H1 (cell line): ENCODE results near the gene RTN3. TPM values are rescaled to one million over a fixed set of nuclear protein-coding genes. Genes with fewer than 3 reads are reported as not detected.

ENCODE experiments used
- CBX8 ChIP-seq: fragments of 300-800, 300-1000 bp; sonication (generic); IDR thresholded peaks from 2 replicates; pipeline ENCODE4 v1.7.1; 2016; ENCODE audit warnings: low read depth, low read length, borderline replicate concordance
- CHD2 ChIP-seq: IDR thresholded peaks from 2 replicates; pipeline ENCODE4 v1.6.1; 2012; ENCODE audit warnings: low read length, improper control_type of control experiment
- CTBP2 ChIP-seq: IDR thresholded peaks from 2 replicates; pipeline ENCODE4 v1.7.0; 2011; ENCODE audit warnings: borderline replicate concordance, mild to moderate bottlenecking, moderate library complexity, mixed read lengths, low read length; ENCODE audit not compliant: insufficient read depth, insufficient read length
- FOSL1 ChIP-seq: IDR thresholded peaks from 2 replicates; pipeline ENCODE4 v1.6.1; 2011; ENCODE audit warnings: mild to moderate bottlenecking, low read depth, low read length, moderate library complexity; ENCODE audit not compliant: insufficient read depth
- GTF2F1 ChIP-seq: IDR thresholded peaks from 2 replicates; pipeline ENCODE4 v1.6.1; 2012; ENCODE audit warnings: low read depth, low read length, improper control_type of control experiment, borderline replicate concordance
- KDM1A ChIP-seq: fragments of 200-600, 300-600 bp; sonication (generic); IDR thresholded peaks from 2 replicates; pipeline ENCODE4 v1.7.1; 2016; ENCODE audit warnings: mild to moderate bottlenecking, low read length, borderline replicate concordance
- KDM4A ChIP-seq: IDR thresholded peaks from one replicate; pipeline ENCODE4 v1.7.1; 2012; ENCODE audit warnings: low read depth, mild to moderate bottlenecking, moderate library complexity, low read length, inconsistent platforms; ENCODE audit not compliant: severe bottlenecking
- PHF8 ChIP-seq: fragments of 200-600 bp; sonication (generic); conservative IDR thresholded peaks from 2 replicates; pipeline ENCODE4 v1.7.1; 2012; ENCODE audit warnings: low read depth, mild to moderate bottlenecking, inconsistent platforms, low read length, moderate library complexity
- POU5F1 ChIP-seq: IDR thresholded peaks from 2 replicates; pipeline ENCODE4 v1.6.1; 2011; ENCODE audit warnings: low read depth, mild to moderate bottlenecking, low read length, moderate library complexity
- RBBP5 ChIP-seq: IDR thresholded peaks from 2 replicates; pipeline ENCODE4 v1.7.1; 2012; ENCODE audit warnings: low read depth, mild to moderate bottlenecking, inconsistent platforms, low read length, moderate library complexity, borderline replicate concordance
- SIN3A ChIP-seq, 2 experiments: IDR thresholded peaks in 1 of 2; conservative IDR thresholded peaks in 1 of 2; 2 replicates each; pipeline ENCODE4 v1.6.1; 2011 to 2012; ENCODE audit warnings: low read length in 2 of 2, improper control_type of control experiment in 1 of 2, low read depth in 1 of 2, mild to moderate bottlenecking in 1 of 2
- SIRT6 ChIP-seq: IDR thresholded peaks from one replicate; pipeline ENCODE4 v1.7.1; 2012; ENCODE audit warnings: low read length, inconsistent platforms
- SUZ12 ChIP-seq: fragments of 200-600 bp; sonication (generic); IDR thresholded peaks from 2 replicates; pipeline ENCODE4 v1.6.1; 2012; ENCODE audit warnings: mild to moderate bottlenecking, inconsistent platforms, low read length, moderate library complexity, mixed read lengths
- TAF1 ChIP-seq: IDR thresholded peaks from 2 replicates; pipeline ENCODE4 v1.6.1; 2011; ENCODE audit warnings: mild to moderate bottlenecking, low read depth, low read length
- TBP ChIP-seq: IDR thresholded peaks from 2 replicates; pipeline ENCODE4 v1.6.1; 2011; ENCODE audit warnings: low read depth, low read length, improper control_type of control experiment
- TEAD4 ChIP-seq: IDR thresholded peaks from 2 replicates; pipeline ENCODE4 v1.6.1; 2012; ENCODE audit warnings: low read depth, low read length, inconsistent platforms, mixed read lengths
- polyA plus RNA-seq, 7 experiments: library from polyadenylated mRNA; depleted of rRNA in 3 of 7; stranded (reverse) in 5 of 7; unstranded in 2 of 7; fragments of >200 nt in 5 of 7; fragments of 200-250 nt in 2 of 7; gene quantifications; 1 replicate in 5 of 7; 2 replicates in 1 of 7; 4 replicates in 1 of 7; pipeline versions ENCODE4 v1.2.1 to v1.2.3, GENCODE V29; 2011 to 2013; ENCODE audit warnings: missing spikeins in 2 of 7, mixed read lengths in 2 of 7
- total RNA-seq: library from RNA; stranded (reverse); fragmentation: NEBNext Ultra II Directional; extraction: Animal tissue kit (Norgen Biotek cat#: 25700); gene quantifications from 2 replicates; pipeline ENCODE4 v1.2.1, GENCODE V29; 2021
- TF ChIP-seq, protein P1 (sequence below): IDR thresholded peaks from 2 replicates; pipeline ENCODE4 v1.6.1; 2012; ENCODE audit warnings: inconsistent platforms
- TF ChIP-seq, protein P2 (sequence below): IDR thresholded peaks from 2 replicates; pipeline ENCODE4 v1.6.1; 2012; ENCODE audit warnings: low read length, inconsistent platforms
- TF ChIP-seq, protein P3 (sequence below): IDR thresholded peaks from 2 replicates; pipeline ENCODE4 v1.6.1; 2011; ENCODE audit warnings: low read length, improper control_type of control experiment
- TF ChIP-seq, protein P4 (sequence below): IDR thresholded peaks from 2 replicates; pipeline ENCODE4 v1.6.1; 2012; ENCODE audit warnings: inconsistent platforms

RTN3 gene
- total and polyA plus RNA-seq, 2 of the 8 experiments (the other 6 are each of a cell fraction or from before 2014, with no cell fraction given): 160 to 203 TPM

DNA sequence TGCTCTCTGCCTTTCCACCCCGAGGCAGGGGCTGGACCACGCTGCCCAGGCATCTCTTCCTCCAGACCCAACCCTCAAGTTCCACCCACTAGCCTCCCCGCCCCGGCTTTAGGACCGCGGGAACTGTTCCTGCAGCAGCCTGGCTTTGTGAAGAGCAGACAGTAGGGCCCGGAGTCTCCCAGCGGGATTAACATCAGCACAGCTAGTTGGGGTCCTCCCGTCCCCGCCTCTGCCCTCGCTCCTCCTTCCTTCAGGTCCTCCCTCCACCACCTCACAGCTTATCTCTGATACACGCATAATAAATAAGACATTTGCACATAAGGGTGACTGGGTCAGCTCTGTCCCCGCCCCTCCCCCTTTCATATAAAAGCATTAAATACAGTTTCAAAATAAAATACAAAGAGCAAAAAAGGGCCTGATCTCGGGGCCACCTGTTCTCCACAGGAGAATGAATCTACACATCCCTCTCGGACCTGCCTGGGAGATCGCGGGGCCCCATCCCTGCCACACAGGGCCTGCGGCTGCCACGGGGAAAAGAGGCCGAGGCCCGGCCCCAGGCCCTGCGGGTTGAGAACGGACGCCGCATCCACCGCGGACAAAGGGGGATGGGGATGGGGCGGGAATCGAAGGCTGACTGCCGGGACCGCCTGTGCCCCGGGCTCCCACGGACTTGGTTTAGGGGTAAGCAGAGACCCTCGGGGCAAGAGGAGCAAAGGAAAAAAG is 80.8 kb downstream of the RTN3 start (continued):
- TF ChIP-seq, protein P1, sequence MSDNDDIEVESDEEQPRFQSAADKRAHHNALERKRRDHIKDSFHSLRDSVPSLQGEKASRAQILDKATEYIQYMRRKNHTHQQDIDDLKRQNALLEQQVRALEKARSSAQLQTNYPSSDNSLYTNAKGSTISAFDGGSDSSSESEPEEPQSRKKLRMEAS: peak; percentile 56
- TF ChIP-seq SUZ12 (no peak), TEAD4 (no peak), CHD2 (no peak), PHF8 (no peak), KDM1A (no peak), GTF2F1 (no peak), KDM4A (peak; percentile 19), POU5F1 (no peak), RBBP5 (0 out of 2 replicates have a peak, but pooled peaks have one; percentile 41), FOSL1 (peak; percentile 93), TAF1 (peak; percentile 64), CBX8 (no peak), SIRT6 (no peak), TBP (no peak), CTBP2 (peak; percentile 21), SIN3A (conservative IDR thresholded peaks at IDR 0.05 in 1 of 2, IDR thresholded peaks at IDR 0.05 in 1 of 2; ENCODE audit: low read depth in 1 of 2, low read length in 2 of 2) (peak in 1 of 2 experiments; percentile 79; a peak in 2 of 4 replicates)
- TF ChIP-seq, protein P2, sequence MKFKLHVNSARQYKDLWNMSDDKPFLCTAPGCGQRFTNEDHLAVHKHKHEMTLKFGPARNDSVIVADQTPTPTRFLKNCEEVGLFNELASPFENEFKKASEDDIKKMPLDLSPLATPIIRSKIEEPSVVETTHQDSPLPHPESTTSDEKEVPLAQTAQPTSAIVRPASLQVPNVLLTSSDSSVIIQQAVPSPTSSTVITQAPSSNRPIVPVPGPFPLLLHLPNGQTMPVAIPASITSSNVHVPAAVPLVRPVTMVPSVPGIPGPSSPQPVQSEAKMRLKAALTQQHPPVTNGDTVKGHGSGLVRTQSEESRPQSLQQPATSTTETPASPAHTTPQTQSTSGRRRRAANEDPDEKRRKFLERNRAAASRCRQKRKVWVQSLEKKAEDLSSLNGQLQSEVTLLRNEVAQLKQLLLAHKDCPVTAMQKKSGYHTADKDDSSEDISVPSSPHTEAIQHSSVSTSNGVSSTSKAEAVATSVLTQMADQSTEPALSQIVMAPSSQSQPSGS: no peak
- TF ChIP-seq, protein P3, sequence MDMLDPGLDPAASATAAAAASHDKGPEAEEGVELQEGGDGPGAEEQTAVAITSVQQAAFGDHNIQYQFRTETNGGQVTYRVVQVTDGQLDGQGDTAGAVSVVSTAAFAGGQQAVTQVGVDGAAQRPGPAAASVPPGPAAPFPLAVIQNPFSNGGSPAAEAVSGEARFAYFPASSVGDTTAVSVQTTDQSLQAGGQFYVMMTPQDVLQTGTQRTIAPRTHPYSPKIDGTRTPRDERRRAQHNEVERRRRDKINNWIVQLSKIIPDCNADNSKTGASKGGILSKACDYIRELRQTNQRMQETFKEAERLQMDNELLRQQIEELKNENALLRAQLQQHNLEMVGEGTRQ: no peak
- TF ChIP-seq, protein P4, sequence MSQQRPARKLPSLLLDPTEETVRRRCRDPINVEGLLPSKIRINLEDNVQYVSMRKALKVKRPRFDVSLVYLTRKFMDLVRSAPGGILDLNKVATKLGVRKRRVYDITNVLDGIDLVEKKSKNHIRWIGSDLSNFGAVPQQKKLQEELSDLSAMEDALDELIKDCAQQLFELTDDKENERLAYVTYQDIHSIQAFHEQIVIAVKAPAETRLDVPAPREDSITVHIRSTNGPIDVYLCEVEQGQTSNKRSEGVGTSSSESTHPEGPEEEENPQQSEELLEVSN: no peak
